ENCODE results near the gene ARFRP1.
"Not testable (repeated sequence)": the region's sequence is repeated elsewhere in the genome, so short reads cannot be mapped to it uniquely, and the experiment has no call there.

The ARFRP1 gene

DNA sequence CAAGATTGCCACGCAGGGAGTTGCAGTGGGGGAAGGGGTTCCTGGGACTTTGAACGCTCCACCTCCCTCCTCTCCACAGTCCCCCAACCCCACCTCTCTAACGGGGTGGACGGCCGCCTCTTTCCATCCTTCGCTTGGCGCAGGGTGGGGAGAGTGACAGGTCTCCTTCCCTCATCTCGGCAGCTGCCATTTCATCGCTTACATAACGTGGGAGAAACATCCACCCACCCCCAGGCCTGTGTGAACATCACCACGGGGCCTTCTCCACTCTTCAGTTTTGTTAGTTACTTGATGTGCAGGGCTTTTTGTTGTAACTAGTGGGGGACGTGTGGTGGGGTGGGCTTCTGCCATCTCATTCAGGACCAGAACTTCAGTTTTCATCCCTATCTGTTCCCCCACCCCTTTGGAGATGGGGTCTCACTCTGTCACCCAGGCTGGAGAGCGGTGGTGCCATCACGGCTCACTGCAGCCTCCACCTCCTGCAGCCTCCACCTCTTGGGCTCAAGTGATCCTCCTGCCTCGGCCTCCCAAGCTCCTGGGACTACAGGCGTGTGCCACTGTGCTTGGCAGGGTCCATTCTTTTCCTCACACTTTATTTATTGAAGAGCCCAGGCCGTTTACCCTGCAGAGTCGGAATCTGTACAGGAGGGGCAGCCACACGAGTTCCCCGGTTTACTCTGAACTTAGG is 32.0 kb downstream of the ARFRP1 start:
- no peak for DNase-seq (ENCODE audit: low read depth)

DNA sequence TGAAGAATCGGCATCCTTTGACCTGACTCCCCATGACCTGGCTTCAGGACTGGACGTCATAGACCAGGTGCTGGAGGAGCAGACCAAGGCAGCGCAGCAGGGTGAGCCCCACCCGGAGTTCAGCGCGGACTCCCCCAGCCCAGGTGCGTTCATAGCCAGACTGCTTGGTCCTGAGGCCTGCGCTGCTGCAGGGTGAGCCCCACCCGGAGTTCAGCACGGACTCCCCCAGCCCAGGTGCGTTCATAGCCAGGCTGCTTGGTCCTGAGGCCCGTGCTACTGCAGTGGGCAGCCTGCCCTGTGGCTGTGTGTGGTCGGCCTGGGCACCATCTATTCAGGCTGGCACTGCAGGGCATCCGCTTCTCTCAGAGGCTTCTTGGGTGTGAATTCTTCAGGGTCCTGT is 33.8 kb downstream of the ARFRP1 start:
- no peak for DNase-seq (ENCODE audit: low read depth)

DNA sequence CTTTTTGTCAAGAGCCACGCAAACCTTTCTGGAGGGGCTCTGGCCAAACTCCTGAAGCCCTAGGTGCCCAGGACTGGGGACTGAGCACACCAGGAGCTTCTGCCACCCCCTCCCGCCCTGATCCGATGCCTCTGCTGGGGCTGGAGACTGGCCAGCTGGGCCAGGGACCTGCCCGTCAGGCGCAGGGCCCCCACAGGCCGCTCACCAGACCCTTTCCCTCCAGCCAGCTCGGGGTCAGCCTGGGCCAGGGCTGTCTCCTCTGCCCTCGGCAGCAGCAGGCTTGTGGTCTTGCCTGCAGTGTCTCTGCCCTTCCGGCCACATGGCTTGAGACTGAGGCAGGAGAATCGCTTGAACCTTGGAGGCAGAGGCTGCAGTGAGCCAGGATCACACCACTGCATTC is 35.1 kb downstream of the ARFRP1 start:
- no peak for DNase-seq (ENCODE audit: low read depth)

DNA sequence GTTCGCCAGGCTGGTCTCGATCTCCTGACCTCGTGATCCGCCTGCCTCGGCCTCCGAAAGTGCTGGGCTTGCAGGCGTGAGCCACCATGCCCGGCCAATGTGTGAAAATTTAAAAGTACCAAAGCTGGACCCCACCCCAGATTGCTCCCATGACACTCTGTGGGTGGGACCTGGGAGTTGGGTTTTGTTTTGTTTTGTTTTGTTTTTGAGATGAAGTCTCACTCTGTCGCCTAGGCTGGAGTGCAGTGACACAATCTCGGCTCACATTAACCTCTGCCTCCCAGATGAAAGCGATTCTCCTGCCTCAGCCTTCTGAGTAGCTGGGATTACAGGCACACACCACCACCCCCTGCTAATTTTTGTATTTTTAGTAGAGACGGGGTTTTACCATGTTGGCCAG is 36.1 kb downstream of the ARFRP1 start:
- not testable (repeated sequence) for DNase-seq (ENCODE audit: low read depth)

DNA sequence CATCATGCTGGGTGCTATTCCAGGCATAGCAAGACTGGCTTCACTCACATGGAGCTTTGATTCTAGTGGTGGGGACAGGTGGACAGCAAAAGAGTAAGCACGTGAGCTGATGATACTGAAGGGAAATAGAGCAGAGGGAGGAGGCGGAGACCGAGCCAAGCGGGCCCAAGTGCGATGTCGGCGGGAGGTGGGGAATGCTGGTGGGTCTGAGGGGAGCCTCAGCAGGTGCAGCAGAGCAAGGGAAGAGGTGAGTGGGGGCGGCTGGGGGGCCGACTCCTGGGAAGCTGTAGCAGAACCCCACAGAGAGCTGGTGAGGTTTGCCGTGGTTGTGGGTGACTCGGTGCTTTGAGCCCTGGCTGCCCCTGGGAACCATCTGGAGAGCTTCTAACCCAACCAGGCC is 39.4 kb downstream of the ARFRP1 start:
- DNase-seq (ENCODE audit: low read depth): no peak

DNA sequence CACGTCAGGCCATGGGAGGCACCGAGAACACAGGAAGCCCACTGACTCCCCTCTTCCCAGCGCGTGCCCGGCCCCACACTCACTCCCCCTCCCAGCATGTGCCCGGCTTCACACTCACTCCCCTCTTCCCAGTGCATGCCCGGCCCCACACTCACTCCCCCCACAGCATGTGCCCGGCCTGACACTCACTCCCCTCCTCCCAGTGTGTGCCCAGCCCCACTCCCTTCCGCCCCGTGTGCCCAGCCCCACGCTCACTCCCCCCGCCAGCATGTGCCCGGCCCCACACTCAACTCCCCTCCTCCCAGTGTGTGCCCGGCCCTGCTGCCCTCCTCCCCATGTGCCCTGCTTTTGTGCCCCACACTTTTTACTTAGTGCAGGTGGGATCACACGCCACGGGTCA is 39.9 kb downstream of the ARFRP1 start:
- no peak for DNase-seq (ENCODE audit: low read depth)

DNA sequence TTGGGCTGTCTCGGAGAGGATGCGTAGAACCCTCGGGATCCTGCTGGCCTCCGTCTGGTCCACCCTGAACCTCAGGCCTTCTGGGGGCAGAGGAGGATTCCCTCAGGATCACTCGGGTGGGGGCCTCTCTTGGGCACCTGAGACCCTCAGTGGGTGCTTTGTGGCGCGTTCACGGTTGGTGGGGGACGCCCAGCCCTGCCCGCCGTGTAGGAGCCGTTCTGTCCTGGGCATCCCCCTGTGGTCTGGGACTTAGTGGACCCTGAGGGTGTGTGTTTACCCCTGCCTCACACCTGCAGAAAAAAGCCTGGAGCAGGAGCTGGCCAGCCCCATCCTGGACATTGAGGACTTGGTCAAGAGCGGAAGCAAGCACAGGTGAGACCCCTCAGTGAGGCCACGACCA is 42.1 kb downstream of the ARFRP1 start:
- no peak for DNase-seq (ENCODE audit: low read depth)

DNA sequence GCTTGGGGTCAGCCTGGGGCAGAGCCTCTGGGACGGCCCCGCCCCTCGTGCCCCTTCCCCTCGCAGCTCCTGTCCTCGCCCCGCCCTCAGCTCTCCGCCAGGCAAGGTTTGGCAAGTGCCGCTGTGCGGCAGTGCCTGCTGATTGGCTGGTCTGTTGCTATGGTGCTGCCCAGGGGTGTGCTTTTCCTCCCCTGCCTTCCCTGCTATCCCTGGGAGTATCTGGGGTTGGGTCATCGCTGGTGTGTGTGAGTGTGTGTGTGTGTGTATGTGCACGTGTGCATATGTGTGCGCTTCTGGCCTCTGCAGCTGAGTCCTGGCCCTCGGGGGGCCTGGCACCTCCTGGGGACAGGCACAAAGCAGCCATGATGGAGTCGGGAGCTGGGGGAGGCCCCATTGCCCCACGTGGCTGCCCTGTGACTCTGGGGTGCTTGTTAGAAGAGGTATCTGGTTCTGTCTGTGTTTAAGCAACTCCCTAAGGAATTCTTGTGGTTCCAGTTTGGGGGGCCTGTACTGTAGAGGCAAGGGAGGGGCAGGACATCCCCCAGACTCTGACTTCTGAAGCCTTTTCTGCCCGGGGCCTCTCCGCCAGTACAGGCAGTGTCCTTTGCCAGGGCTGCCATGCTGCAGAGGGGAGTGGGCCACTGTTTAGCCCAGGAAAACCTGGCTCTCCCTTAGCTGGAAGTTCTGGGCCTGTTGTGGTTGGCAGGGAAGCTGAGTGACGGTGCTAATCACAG is 42.7 kb downstream of the ARFRP1 start:
- DNase-seq (ENCODE audit: low read depth): no peak

DNA sequence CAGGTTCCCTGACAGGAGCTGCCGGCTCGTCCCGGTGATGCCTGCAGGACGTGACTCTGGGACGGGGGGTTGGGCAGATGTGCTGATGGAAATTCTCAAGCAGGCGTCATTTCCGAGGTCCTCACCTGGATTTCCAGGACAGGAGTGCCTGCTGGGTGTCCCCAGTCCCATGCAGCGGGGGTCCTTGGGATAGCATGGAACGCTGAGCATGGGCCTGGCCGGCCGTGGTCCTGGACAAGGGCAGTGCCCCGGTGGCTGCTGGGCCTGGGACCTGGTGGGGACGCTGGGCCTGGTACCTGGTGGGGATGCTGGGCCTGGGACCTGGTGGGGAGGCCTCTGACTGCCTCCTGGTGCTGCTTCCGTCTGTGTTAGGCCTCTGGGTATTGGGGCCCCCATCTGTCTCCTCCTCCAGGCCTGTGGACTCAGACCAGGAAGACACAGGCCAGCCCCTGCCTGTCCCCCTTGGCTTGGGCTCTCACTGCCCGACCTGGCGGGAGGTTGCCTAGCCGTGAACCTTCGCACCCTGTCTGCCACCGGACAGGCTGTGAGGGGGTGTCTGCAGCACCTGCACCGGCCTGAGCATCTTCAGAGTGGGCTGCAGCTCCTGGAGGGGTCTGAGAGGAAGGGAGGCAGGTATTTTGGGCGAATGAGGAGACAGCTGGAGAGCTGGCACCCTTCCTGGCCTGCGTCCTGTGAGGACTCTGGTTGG is 43.5 kb downstream of the ARFRP1 start:
- no peak for DNase-seq (ENCODE audit: low read depth)

DNA sequence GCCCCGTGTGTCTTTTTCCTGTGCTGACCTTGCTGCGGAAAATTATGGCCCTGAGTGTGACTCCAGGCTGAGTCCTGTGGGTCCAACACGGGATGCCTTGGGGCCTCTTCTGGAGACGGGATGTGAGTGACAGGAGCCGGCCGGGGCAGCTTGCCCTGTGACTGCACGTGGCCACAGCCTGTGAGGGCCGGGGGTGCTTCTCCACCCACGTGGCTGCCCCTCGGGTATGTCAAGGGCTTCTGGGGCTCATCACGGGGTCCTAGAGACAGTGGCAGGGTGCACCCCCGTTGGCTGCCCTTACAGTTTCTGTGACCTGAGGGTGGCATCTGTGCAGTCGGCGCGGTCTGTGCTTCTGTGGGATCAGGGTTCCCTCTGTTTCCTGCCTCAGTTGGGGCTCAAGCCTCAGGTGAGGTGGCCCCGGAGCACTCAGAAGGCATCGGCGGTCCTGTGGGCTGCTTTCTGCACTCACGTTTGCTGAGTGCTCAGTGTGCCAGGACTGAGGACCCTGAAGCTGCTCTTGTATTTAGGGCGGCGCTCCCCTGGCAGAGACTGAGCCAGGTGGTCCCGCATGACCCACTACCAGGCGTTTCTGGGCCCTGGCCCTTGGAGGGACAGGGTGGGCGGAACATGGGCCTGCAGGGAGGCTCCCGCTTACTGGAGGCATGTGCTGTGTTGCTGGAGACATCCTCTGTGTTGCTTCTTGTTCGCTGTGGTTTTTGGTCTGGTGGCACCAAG is 44.3 kb downstream of the ARFRP1 start:
- no peak for DNase-seq (ENCODE audit: low read depth)

DNA sequence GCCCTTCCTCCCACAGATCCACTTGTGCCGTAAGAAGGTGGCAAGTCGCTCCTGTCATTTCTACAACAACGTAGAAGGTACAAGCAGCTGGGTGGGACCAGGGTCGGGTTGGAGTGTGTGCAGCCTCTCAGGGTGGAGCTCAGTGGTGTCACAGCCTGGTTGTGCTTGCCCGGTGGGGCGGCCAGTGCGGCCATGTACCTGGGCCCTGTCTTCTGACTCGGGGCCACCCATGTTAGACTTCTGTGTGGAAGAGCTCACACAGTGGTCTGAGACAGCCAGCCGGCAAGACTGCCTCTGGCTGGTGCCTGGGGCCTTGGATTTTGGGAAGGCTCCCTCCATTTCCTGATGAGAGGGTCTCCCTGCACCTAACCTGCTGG is 45.0 kb downstream of the ARFRP1 start:
- DNase-seq (ENCODE audit: low read depth): no peak

DNA sequence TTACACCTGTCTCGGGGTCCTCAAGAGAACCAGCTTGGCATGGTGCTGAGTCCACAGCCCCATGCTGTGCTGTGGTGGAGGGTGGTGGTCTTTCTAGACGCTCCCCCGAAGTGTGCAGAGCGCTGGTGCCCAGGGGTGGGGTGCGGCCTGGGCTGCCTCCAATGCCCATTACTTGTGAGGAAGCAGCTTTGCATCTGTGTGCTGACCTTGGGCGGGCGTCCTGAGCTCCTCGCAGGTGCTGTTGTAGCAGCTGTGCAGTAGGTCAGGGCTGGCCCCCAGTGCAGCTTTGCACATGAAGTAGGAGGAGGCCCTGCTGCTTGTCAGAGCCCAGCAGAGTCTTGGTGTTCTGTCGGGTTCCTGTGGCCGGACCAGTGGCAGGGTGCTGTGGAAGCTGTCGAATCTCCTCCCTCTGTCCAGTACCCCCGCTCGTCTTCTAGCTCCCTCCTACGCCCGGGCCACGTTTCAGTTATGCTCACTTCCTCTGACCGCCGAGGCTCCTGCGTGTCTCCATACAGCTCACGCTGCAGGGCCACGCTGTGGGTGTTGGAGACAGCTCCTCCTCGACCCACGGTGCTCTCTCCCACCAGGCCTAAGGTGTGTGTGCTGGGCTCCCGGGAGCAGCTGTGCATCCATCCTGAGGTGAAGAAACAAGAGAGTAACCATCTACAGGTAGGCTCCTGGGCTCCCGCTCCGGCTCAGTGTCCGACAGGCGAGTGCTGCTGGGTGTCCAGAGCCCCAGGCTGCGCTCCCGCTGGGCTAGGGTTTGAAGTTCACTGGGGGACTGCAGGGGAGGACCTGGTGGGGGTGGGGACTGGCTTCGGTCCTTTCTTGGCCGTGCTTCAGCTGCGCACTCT is 45.6 kb downstream of the ARFRP1 start:
- no peak for DNase-seq (ENCODE audit: low read depth)

DNA sequence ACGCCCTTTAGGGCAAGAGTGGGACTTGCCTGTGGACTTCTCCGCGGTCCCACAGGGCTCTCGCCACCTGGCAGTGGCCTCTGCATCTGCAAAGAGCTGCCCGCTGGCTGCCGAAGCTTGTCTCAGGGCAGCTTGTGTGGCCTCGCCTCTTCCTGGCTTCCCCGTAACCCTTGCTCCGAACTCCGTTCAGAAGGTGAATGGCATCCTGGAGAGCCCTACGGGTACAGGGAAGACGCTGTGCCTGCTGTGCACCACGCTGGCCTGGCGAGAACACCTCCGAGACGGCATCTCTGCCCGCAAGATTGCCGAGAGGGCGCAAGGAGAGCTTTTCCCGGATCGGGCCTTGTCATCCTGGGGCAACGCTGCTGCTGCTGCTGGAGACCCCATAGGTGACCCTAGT is 46.7 kb downstream of the ARFRP1 start:
- no peak for DNase-seq (ENCODE audit: low read depth)

DNA sequence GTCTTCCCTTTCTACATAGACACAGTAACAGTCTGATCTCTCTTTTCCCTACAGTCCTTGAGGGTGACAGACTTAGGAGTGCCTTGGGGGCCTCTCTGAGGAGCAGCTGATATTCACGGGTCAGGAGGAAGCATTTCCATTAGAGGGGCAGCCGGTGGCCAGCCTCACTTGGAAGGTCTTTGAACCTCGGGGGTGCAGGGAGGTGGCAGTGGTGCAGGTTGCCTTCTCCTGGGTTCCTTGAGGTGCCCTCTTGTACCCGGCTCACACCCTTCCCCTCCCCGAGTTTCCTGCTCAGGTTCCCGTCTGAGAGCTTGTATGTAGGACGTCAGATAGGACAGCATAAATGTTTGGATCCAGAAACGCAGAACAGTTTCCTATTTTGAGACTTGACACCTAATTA is 47.2 kb downstream of the ARFRP1 start:
- no peak for DNase-seq (ENCODE audit: low read depth)

DNA sequence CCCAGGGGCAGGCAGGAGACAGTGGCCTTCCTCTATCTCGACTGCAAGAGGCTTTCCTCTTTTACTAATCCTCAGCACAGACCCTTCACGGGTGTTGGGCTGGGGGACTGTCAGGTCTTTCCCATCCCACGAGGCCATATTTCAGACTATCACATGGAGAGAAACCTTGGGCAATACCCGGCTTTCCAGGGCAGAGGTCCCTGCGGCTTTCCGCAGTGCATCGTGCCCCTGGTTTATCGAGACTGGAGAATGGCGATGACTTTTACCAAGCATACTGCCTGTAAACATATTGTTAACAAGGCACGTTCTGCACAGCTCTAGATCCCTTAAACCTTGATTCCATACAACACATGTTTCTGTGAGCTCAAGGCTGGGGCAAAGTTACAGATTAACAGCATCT is 47.6 kb downstream of the ARFRP1 start:
- DNase-seq (ENCODE audit: low read depth): not testable (repeated sequence)

DNA sequence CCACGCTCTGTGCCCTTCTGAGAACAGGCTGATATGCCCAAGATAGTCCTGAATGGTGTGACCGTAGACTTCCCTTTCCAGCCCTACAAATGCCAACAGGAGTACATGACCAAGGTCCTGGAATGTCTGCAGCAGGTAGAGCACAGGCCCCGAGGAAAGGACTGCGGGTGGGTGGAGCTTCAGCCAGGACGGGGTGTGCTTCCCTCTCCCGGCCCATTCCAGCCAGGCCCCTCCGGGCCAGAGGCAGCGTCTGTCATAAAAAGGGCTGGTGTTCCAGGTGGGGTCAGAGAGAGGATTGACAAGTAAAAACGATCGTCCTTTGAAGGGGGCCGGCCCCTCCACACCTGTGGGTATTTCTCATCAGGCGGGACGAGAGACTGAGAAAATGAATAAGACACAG is 48.4 kb downstream of the ARFRP1 start:
- DNase-seq (ENCODE audit: low read depth): no peak

DNA sequence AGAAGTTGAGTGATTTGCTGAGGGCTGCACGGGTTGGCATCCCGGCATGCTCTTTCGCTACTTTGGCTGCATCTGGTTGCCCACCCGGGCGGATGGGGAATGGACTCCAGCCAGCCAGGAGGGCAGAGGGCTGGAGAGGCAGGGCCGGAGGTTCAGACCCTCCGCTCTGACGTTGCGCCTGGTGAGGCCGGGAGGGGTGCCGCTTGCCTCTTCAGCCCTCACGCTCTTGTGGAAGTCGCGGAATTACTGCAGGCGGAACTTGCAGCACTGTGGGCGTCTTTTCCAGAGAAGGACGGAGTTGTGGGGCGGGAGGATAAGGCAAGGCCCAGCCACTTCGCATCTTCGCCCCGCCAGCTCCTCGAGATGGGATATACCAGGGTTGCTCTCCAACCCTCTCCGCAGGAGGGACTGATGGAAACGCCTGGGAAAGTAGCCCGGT is 49.0 kb downstream of the ARFRP1 start:
- DNase-seq (ENCODE audit: low read depth): no peak

DNA sequence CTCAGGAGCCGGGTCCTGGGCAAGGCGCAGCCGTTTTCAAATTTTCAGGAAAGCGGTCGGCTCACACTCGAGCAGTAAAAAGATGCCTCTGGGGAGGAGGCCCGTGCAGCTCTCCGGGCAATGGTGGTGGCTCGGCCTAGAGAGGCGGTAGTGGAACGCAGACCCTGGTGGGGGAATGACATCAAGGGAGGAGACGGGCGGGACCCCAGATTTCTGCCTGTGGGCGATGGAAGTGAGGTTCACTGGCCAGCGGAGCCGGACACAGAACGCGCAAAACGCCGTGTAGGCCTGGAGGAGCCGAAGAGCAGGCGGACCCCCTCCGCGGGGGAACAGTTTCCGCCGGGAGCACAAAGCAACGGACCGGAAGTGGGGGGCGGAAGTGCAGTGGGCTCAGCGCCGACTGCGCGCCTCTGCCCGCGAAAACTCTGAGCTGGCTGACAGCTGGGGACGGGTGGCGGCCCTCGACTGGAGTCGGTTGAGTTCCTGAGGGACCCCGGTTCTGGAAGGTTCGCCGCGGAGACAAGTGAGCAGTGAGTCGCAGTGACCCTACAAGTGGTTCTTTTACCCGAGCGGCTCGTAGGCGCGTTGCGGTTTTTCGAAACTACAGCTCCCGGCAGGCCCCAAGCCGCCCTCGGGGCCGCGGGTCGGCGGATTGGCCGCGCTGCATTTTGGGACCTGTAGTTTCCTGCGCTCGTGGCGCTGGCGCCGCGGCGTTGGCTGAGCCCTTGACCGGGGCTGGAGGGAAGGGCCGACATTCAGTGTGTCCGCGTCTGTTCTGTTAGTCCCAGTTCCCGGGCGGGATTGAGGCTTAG is 49.6 kb downstream of the ARFRP1 start, which contains the start of gene RTEL1:
RTEL1 (plus strand) TSS at position 376 of the 812 bp plus-strand sequence. CDS start 1,091 bp downstream, outside the sequence.
- DNase-seq (ENCODE audit: low read depth): peak; percentile 80

DNA sequence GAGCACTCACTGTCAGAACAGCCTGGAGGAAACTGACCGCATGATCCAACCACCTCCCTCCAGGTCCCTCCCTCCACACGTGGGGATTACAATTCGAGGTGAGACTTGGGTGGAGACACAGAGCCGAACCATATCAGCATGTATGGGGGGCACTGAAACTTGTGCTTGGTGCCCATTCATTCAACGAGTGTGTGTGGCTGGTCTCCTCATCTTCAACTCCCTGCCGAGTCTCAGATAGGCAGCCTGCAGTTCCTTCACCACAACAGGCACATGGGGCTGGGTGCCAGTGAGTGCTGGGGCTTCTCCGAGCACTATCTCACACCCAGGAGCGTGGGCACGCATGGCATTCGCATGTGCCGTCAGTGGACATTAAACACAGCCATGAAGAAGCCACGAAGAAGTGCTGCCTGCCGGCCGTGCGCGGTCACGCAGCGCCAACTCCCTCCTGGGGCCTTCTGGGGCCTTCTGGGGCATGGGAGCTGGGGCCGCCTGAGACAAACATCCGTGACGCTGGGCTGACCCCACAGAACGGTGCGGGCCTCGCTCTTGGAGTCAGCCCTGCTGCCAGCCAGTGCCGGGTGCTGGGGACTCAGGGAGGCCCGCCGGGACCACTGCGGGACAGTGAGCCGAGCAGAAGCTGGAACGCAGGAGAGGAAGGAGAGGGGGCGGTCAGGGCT is 50.4 kb downstream of the ARFRP1 start:
- no peak for DNase-seq (ENCODE audit: low read depth)

DNA sequence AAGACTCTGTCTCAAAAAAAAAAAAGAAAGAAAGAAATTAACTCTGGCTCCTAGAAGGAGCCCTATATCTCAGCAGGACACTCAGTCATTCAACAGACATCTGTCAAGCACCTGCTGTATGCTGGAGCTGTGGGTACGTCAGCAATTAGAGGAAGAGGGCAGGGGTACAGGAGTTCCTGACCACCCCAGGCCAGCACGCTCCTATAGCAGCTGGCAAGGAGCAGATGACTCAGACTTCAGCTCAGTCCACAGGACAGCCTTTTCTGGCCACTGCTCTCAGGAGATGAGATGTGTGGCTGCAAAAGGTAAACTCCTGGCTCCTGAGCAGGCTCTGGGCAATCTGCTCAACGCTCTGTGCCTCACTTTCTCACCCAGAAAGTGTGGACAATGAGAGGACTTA is 51.3 kb downstream of the ARFRP1 start:
- DNase-seq (ENCODE audit: low read depth): no peak
